Esophagus muscularis mucosa (tissue), 4 donors: ENCODE measurements around the gene PTX4.

ENCODE experiments used
- CTCF ChIP-seq, 3 experiments: fragments of 200-600 bp in 2 of 3; fragments of 450-650 bp in 1 of 3; sonication (generic) in 2 of 3; IDR thresholded peaks; one replicate each; pipeline ENCODE4 v1.5.1; 2017 to 2019; ENCODE audit warnings: antibody characterized with exemption in 3 of 3, mild to moderate bottlenecking in 2 of 3, moderate library complexity in 1 of 3
- EP300 ChIP-seq: sonication (generic); formaldehyde crosslinking; IDR thresholded peaks from one replicate; pipeline ENCODE4 v1.6.1; 2017; ENCODE audit warnings: antibody characterized with exemption
- POLR2A ChIP-seq: fragments of 450-650 bp; IDR thresholded peaks from one replicate; pipeline ENCODE4 v1.6.1; 2017; ENCODE audit warnings: antibody characterized with exemption, moderate library complexity, mild to moderate bottlenecking, low read depth
- POLR2AphosphoS5 ChIP-seq, 2 donors: sonication (generic); formaldehyde crosslinking; IDR thresholded peaks; one replicate each; pipeline ENCODE4 v1.6.1; 2017; ENCODE audit warnings: antibody characterized with exemption in 2 of 2

- TF ChIP-seq CTCF (IDR thresholded peaks at IDR 0.05): no peak
- no peak for TF ChIP-seq POLR2A
- TF ChIP-seq EP300: no peak
- TF ChIP-seq POLR2AphosphoS5 (IDR thresholded peaks at IDR 0.05): no peak
Measured at GRCh38 chr16:1443980-1444729, 44.6 kb downstream of the PTX4 start, which contains the start of gene CCDC154.
